GM19372 (cell line): ENCODE results near the gene DKC1.
"Not testable (repeated sequence)": the region's sequence is repeated elsewhere in the genome, so short reads cannot be mapped to it uniquely, and the experiment has no call there.

ENCODE experiments used
- ATAC-seq: cut with Tn5 transposase; IDR thresholded peaks from one replicate; pipeline ENCODE4 v1.9.1; 2021; ENCODE audit warnings: mild to moderate bottlenecking, low read depth, moderate library complexity; ENCODE audit not compliant: unreplicated experiment

DKC1 gene

DNA sequence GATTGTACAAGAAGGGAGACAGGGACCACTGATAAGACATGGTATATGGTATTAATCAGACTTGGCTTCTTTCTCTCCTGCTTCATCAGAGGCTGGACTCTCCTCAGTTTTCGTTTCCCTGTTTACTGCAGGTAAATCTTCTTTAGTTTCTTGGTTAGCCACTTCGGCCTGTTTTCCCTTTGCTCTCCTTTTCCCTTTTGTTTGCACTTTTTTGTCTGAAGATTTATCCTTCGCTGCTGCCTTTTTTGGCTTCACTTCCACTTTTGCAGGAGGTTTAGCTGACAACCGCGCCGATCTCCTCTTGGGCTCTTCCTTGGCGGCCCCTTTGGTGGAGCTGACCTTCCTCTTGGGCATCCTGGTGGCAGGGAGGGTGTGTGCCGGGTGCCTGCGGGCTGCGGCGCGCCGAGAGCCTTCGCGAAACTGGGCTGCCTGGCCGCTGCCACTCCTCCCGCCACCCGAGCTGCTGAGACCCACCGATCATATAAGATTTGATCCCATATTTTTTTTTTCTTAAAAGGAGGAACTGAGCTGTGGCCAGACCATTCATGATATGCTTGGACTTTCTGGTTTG lies 54.5 kb downstream of the DKC1 start:
- ATAC-seq, result not testable (repeated sequence)

DNA sequence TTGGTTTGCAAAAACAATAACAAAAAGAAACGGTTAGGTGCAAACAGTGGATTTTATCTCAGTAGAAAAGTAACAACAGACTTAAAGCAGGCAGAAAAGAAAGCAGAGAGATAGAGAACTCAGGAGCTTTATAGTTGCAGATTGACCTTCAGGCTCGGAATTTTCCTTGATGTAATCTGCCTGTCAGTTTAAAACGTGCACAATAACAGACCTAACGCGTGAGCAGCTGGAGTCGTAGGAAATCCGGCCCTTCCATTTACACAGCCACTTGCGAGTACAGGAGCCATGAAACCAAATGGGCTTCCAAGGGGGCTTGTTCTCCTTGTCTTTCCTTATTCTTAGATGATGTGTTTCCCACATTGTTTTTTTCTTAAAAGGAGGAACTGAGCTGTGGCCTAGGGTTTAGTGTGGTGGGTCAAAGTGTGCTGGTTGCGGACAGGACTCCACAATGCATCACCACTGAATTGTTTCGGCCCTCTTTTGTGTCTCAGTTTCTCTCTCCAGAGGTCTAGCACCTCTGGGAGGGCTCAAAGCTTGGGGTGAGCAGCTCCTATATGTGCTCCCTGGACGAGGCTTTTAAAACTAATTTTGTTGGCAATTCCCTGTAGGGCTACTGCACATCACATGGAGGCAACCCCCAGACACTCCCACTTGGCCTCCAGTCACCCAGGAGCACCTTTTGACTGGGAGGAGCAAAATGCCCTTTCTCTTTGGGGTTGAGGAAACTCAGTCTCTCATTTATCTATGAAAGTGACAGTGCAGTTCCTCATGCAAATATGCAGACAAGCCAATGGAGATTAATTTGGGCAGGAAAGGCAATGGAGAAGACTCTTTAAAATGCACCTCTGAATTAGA lies 56.5 kb downstream of the DKC1 start:
- ATAC-seq, result no peak

GRCh38 chrX:154819771-154820341 lies 57.2 kb downstream of the DKC1 start:
- ATAC-seq, result no peak

- ATAC-seq, result no peak
Measured at GRCh38 chrX:154821523-154821922, 58.9 kb downstream of the DKC1 start.

GRCh38 chrX:154822029-154822428 lies 59.4 kb downstream of the DKC1 start:
- no peak for ATAC-seq

GRCh38 chrX:154824638-154825037 lies 62.0 kb downstream of the DKC1 start:
- ATAC-seq, result no peak

- not testable (repeated sequence) for ATAC-seq
Measured at GRCh38 chrX:154825586-154825985, 62.9 kb downstream of the DKC1 start.
